CD4-positive, alpha-beta T cell treated with Interleukin-1 beta for 1 hour (primary cell): ENCODE data around the gene CYP4V2.
"Not testable (repeated sequence)": the region's sequence is repeated elsewhere in the genome, so short reads cannot be mapped to it uniquely, and the experiment has no call there.

Experiments used
- DNase-seq, 2 donors: peaks; one replicate each; pipeline ENCODE4 v3.0.0-alpha.2; 2020 to 2022

Gene CYP4V2

GRCh38 chr4:186236126-186236525, 44.8 kb downstream of the CYP4V2 start:
- no peak for DNase-seq

DNA sequence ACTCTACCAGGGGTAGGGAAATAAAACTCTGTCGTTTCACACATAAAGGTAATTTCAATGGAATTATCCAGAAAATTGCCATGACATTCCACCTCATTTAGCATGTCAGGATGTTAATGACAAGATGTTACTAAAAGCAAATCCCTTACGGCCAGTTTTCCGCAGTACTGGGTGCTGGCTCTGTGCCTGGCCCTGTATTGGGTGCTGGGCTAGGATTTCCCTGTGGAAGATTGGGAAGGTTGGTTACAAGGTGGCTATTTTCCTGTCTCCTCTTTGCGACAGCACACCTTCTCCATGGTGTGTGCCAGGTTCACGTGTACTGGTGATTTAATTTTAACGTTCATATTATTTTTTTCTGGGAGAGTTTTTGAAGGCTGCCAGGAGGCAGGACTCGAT, 49.1 kb downstream of the CYP4V2 start:
- no peak for DNase-seq

DNA sequence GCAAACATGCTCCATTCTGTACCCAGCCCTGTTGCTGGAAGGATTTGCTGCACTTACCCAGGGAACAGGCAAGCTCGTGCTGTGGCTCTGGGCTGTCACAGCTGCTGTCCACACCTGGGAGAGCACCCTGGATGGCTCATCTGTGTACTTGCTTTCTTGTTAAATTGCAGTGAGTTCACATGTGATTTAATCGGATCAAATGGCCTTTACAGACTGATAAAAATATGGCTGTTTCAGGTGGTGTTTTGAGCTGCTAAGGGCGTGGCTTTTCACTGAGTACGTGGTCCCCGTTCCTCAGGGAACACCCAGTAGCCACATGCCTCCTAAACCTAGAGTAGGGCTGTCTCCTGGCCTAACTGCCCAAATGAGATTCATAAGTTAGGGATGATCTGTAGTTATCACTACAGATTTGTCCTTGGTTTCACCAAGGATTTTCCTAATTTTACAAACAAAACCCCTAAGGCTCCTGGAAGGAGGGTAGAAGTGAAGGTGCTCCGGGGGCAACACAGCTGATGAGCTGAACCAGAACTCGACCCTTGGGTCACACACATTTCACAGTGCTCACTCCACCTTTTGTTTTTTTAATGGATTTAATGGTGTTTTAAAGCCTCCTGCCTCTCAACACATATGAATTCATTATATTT, 49.6 kb downstream of the CYP4V2 start:
- DNase-seq: no peak

- no peak for DNase-seq
These were observed 50.2 kb downstream of the CYP4V2 start for GRCh38 chr4:186241616-186242015.

DNA sequence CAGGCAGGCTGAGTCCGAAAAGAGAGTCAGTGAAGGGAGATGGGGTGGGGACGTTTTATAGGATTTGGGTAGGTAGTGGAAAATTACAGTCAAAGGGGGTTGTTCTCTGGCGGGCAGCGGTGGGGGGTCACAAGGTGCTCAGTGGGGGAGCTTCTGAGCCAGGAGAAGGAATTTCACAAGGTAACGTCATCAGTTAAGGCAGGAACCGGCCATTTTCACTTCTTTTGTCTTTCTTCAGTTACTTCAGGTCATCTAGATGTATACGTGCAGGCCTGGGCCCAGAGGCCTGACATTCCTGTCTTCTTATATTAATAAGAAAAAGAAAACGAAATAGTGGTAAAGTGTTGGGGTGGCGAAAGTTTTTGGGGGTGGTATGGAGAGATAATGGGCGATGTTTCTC, 50.7 kb downstream of the CYP4V2 start:
- not testable (repeated sequence) for DNase-seq

- no peak for DNase-seq
These were observed 52.0 kb downstream of the CYP4V2 start for GRCh38 chr4:186243331-186243730.

GRCh38 chr4:186244835-186245234, 53.5 kb downstream of the CYP4V2 start:
- DNase-seq: no peak

- not testable (repeated sequence) for DNase-seq
These were observed 55.8 kb downstream of the CYP4V2 start for GRCh38 chr4:186247062-186247752.

DNA sequence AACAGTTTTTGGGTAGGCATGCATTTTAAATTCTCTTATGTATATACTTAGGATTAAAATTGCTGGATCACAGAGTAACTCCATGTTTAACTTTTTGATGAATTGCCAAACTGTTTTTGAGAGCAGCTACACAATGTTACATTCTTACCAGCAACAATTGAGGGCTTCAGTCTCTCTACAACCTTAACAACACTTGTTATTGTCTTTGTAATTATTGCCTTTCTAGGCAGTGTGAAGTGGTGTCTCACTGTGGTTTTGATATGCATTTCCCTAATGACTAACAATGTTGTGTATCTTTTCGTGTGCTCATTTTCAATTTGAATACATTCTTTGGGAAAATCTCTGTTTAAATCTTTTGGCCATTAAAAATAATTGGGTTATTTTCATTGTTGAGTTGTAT, 57.3 kb downstream of the CYP4V2 start:
- no peak for DNase-seq

- no peak for DNase-seq
These were observed 58.7 kb downstream of the CYP4V2 start for GRCh38 chr4:186249785-186250754.

- DNase-seq: no peak
These were observed 59.4 kb downstream of the CYP4V2 start for GRCh38 chr4:186250760-186251159.

DNA sequence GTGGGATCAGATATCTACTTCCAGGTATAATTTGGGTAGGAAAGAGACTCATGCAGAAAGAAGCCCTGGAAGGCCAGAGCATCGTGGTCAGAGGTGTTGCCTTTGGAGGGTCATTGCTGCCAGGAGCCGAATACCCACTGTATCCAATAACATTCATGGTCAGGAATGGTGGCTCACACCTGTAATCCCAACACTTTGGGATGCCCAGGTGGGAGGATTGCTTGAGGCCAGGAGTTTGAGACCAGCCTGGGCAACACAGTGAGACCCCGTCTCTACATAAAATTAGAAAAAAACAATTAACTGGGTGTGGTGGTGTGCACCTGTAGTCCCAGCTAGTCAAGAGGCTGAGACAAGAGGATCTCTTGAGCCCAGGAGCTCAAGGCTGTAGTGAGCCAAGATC, 63.8 kb downstream of the CYP4V2 start:
- no peak for DNase-seq

GRCh38 chr4:186258216-186258811, 66.9 kb downstream of the CYP4V2 start:
- DNase-seq: no peak

DNA sequence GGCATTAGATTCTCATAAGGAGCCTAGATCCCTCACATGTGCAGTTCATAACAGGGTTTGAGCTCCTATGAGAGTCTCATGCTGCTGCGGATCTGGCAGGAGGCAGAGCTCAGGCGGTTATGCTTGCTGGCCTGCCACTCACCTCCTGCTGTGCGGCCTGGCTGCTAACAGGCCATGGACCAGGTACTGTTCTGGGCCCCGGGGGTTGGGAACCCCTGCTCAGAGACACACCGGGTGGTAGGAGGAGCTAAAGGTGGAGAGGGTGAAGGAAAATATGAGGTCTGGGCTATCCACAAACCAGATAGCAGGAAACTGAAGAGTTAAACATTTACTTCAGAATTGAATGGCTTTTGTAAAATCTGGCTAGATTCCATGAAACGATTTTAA, 68.7 kb downstream of the CYP4V2 start:
- DNase-seq: no peak
